ENCODE data around the gene UBE2V1. TPM values are rescaled to one million over a fixed set of nuclear protein-coding genes. Genes with fewer than 3 reads are reported as not detected.

The UBE2V1 gene
- total and polyA plus RNA-seq, 2 of the 13 experiments (the other 11 are each of a cell fraction or from before 2014, with no cell fraction given), result 81.3 to 132 TPM

- peak; percentile 11; the same call in 1 of the 2 replicates for TF ChIP-seq ZNF687 (CRISPR knock-in tag; IDR thresholded peaks at IDR 0.05)
- TF ChIP-seq LCORL (IDR thresholded peaks at IDR 0.05), result no peak
- TF ChIP-seq LCORL (CRISPR knock-in tag; IDR thresholded peaks at IDR 0.05), result 0 out of 2 replicates have a peak, but pooled peaks have one; percentile 58
- TF ChIP-seq IKZF4 (CRISPR knock-in tag; IDR thresholded peaks at IDR 0.05; ENCODE audit: borderline replicate concordance, low read depth, not compliant biosample characterization), result no peak
- 0 out of 2 replicates have a peak, but pooled peaks have one; percentile 48 for TF ChIP-seq FOXC1 (CRISPR knock-in tag; IDR thresholded peaks at IDR 0.05; ENCODE audit: borderline replicate concordance)
- TF ChIP-seq HMGXB3 (CRISPR knock-in tag; IDR thresholded peaks at IDR 0.05; ENCODE audit: borderline replicate concordance), result peak; percentile 62; the same call in 1 of the 2 replicates
- TF ChIP-seq KDM1A (CRISPR knock-in tag; IDR thresholded peaks at IDR 0.05), result 0 out of 2 replicates have a peak, but pooled peaks have one; percentile 30
- TF ChIP-seq ZBTB25 (CRISPR knock-in tag; IDR thresholded peaks at IDR 0.05), result peak; percentile 41; the same call in 1 of the 2 replicates
- TF ChIP-seq HNF4G (IDR thresholded peaks at IDR 0.05; ENCODE audit: borderline replicate concordance, low read depth, low read length), result no peak
- no peak for TF ChIP-seq HNF4G (CRISPR knock-in tag; IDR thresholded peaks at IDR 0.05; ENCODE audit: borderline replicate concordance, low read depth)
- 0 out of 2 replicates have a peak, but pooled peaks have one; percentile 19 for TF ChIP-seq IKZF5 (CRISPR knock-in tag; IDR thresholded peaks at IDR 0.05)
- TF ChIP-seq RXRB (CRISPR knock-in tag; IDR thresholded peaks at IDR 0.05; ENCODE audit: borderline replicate concordance), result peak; percentile 28; the same call in 1 of the 2 replicates
- no peak for TF ChIP-seq BRCA1 (CRISPR knock-in tag; IDR thresholded peaks at IDR 0.05)
- no peak for TF ChIP-seq BCL6 (CRISPR knock-in tag; IDR thresholded peaks at IDR 0.05)
- 0 out of 2 replicates have a peak, but pooled peaks have one; percentile 37 for TF ChIP-seq ZNF782 (CRISPR knock-in tag; IDR thresholded peaks at IDR 0.05; ENCODE audit: borderline replicate concordance)
- TF ChIP-seq ZNF678 (CRISPR knock-in tag; IDR thresholded peaks at IDR 0.05), result no peak
- no peak; the same call in 1 of the 2 replicates for TF ChIP-seq KDM4B (CRISPR knock-in tag; IDR thresholded peaks at IDR 0.05)
Observed at GRCh38 chr20:50044353-50044960, 68.5 kb downstream of the UBE2V1 start (continued).
